Smooth muscle cell of the umbilical artery (primary cell): ENCODE measurements around the gene PSMC4. TPM values are rescaled to one million over a fixed set of nuclear protein-coding genes. Genes with fewer than 3 reads are reported as not detected.

Source experiments
- total RNA-seq: library from RNA; depleted of rRNA; stranded (reverse); fragments of >200 nt; gene quantifications from 2 replicates; pipeline ENCODE4 v1.2.3, GENCODE V29; 2014

The PSMC4 gene
- 128 and 165 TPM in 2 replicates for total RNA-seq

DNA sequence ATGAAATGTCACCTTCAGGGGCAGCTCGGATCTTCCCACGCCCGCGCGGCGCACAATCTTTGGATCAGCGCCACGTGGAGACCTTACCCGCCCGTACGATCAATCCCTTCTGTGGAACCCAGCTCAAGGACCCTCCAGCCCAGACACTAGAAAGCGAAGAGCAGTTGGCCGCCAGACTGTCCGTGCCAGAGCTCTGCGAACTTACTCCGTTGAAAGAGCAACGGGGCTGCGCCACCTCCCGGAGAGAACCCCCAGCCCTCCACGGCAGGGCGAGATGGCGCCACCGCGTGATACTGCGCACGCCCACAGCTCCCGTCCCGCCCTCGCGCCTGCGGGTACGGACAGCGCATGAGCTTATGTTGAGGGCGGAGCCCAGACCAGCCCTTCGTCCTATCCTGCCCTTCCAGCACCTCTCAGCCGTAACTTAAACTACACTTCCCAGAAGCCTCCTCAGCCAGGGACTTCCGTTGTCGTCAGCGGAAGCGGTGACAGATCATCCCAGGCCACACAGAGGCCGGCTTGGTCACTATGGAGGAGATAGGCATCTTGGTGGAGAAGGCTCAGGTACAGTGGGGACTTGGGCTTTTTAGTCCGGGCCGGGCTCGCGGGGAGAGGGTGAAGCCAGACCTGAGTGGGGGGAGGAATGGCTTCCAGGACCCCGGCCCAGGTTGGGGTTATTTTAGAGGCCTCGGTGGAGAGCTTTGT, at the start of gene PSMC4:
TSS of gene PSMC4 (plus strand) at position 491 of the 705 bp plus-strand sequence. CDS start at position 529, 38 bp downstream.

DNA sequence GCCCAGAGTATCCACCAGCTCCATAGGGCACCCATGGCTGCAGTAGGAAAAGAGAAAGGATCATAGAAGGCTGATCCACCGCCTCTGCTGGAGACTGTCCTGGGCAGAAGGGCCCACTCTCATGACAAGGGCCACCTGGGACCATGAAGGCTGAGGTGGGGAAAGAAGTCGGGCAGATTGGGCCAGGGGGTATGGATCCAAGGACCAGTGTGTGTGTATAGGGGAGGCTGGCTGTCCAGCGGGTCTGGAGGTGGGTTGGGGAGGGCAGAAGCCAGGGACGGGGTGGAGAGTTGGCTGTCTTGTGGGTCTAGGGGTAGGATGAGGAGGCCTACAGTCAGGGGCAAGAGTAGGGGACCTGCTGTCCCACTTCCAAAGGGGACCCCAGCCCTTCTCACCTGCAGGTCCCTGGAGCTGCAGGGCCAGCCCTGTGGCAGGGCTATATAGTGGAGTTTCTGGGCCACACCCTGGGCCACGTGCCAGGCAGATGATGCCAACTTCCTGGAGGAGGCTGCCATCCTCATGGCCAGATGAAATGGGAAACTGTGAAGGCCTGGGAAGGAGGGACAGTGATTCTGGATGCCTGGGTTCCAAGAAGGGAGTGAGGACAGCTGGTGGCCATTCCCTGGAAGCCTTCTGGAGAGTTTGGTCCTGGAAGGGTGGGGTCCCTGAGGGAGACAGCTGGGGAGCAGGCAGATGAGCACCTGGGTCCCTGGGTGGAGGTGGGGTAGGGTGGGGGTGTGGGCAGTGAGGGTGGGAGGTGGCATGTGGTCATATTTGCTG, 36.2 kb upstream of the PSMC4 start, which contains the start of gene FCGBP:
TSS of gene FCGBP (minus strand) at position 51 of the 780 bp plus-strand sequence.

DNA sequence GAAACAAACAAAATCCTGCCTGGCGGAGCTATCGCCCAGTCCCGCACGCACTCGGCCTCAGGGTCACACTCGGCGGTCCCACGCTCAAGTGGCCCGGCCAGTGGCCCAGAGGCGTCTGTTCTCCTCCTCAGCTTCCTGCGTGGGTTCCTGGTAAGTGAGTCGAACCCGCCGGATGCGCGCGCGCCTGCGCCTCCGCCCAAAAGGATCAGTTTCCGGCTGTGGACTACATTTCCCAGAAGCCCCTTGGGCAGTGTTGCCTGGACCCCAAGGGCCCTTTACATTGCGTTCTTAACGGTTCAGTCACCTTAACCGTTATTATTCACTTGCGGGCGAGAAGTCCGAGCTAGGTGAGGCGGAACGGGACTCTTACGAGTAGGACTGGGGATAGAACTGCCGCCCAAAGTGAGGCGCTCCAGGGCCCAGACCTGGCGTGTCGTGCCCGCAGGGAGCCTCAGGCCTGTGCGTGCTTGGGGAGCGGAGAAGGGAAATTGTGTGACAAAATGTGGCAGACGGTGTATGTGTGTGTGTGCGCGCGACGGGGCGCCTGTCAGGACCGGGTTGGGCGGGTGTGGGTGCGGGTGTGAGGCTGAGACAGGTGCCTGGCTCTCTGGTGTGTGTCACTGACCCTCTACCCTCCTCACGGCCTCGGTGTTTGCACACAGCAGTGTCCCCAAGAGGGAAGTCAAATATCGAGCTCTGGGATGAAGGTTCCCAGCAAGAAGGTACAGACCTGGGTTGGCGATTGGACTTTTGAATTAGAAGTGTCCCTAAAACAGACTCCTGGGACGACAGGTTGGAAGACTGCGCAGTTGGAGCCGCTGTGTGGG, 26.1 kb downstream of the PSMC4 start, which contains the start of gene ZNF546:
TSS of gene ZNF546 (plus strand) at position 250 of the 827 bp plus-strand sequence. CDS start 1,267 bp downstream, outside the sequence.

Other genes with a start within 250 kb of the PSMC4 start
- gene CLC, start 233.1 kb upstream of the PSMC4 start, total RNA-seq = not detected in 2 replicates
- not detected in 2 replicates for gene LEUTX, start 192.3 kb upstream of the PSMC4 start, total RNA-seq
- 8.6 and 18.2 TPM in 2 replicates for gene DYRK1B, start 137.0 kb upstream of the PSMC4 start, total RNA-seq
- gene FBL, start 124.8 kb upstream of the PSMC4 start, total RNA-seq = 104 and 116 TPM in 2 replicates
- 1.2 and 2.2 TPM in 2 replicates for gene FCGBP, start 36.5 kb upstream of the PSMC4 start, total RNA-seq
- gene ZNF546, start 25.9 kb downstream of the PSMC4 start, total RNA-seq = 5.0 and 5.6 TPM in 2 replicates
- gene ZNF780B, start 85.1 kb downstream of the PSMC4 start, total RNA-seq = 16.3 and 21.1 TPM in 2 replicates
- gene ZNF780A, start 119.8 kb downstream of the PSMC4 start, total RNA-seq = 19.6 and 23.2 TPM in 2 replicates
- gene MAP3K10, start 220.3 kb downstream of the PSMC4 start, total RNA-seq = 8.9 and 11.8 TPM in 2 replicates
- not detected in 2 replicates for gene TTC9B, start 247.2 kb downstream of the PSMC4 start, total RNA-seq